HCT116 (cell line): ENCODE data around the gene XYLT2.

ENCODE experiments used
- CTCF ChIP-seq, 3 experiments: fragments of 200-600 bp in 1 of 3; sonication (generic) in 1 of 3; IDR thresholded peaks in 2 of 3; conservative IDR thresholded peaks in 1 of 3; 2 replicates each; pipeline ENCODE4 v1.5.1; 2012 to 2017; ENCODE audit warnings: low read depth in 2 of 3, low read length in 2 of 3, antibody characterized with exemption in 1 of 3, borderline replicate concordance in 1 of 3, control low read depth in 1 of 3, mild to moderate bottlenecking in 1 of 3, mixed read lengths in 1 of 3, mixed run types in 1 of 3, moderate library complexity in 1 of 3; ENCODE audit not compliant: insufficient read depth in 1 of 3
- ELF1 ChIP-seq: IDR thresholded peaks from 2 replicates; pipeline ENCODE4 v1.6.1; 2012; ENCODE audit warnings: low read depth, borderline replicate concordance
- EZH2 ChIP-seq: fragments of 200-600 bp; sonication (generic); IDR thresholded peaks from 2 replicates; pipeline ENCODE4 v1.6.1; 2017; ENCODE audit warnings: antibody characterized with exemption, mixed run types
- POLR2A ChIP-seq: IDR thresholded peaks from 2 replicates; pipeline ENCODE4 v1.7.0; 2011; ENCODE audit warnings: borderline replicate concordance; ENCODE audit not compliant: insufficient read depth, insufficient read length; ENCODE audit errors: extremely low read depth
- POLR2AphosphoS5 ChIP-seq: IDR thresholded peaks from 2 replicates; pipeline ENCODE4 v1.6.1; 2011; ENCODE audit warnings: mild to moderate bottlenecking, low read depth, low read length, moderate library complexity
- RAD21 ChIP-seq: IDR thresholded peaks from 2 replicates; pipeline ENCODE4 v1.6.1; 2012; ENCODE audit warnings: low read depth, mild to moderate bottlenecking
- SIN3A ChIP-seq: IDR thresholded peaks from 2 replicates; pipeline ENCODE4 v1.6.1; 2012; ENCODE audit warnings: low read depth
- SRF ChIP-seq: IDR thresholded peaks from 2 replicates; pipeline ENCODE4 v1.6.1; 2012; ENCODE audit warnings: low read depth
- TCF7L2 ChIP-seq: IDR thresholded peaks from 2 replicates; pipeline ENCODE4 v1.7.0; 2011; ENCODE audit warnings: borderline replicate concordance, inconsistent platforms; ENCODE audit not compliant: insufficient read depth, insufficient read length; ENCODE audit errors: extremely low read depth
- YY1 ChIP-seq: IDR thresholded peaks from 2 replicates; pipeline ENCODE4 v1.6.1; 2011; ENCODE audit warnings: low read length, low read depth, moderate library complexity, mild to moderate bottlenecking; ENCODE audit not compliant: insufficient replicate concordance; ENCODE audit errors: extremely low read depth

- no peak; the same call in 1 of the 2 replicates for TF ChIP-seq POLR2AphosphoS5
- TF ChIP-seq CTCF (IDR thresholded peaks at IDR 0.05 in 2 of 3, conservative IDR thresholded peaks at IDR 0.05 in 1 of 3; ENCODE audit: borderline replicate concordance in 1 of 3, insufficient read depth in 1 of 3, low read depth in 2 of 3, low read length in 2 of 3), result no peak
- no peak for TF ChIP-seq RAD21
- TF ChIP-seq YY1, result no peak
- TF ChIP-seq SRF, result no peak
- TF ChIP-seq TCF7L2, result no peak
- no peak for TF ChIP-seq EZH2
- TF ChIP-seq ELF1, result no peak
- TF ChIP-seq POLR2A, result no peak
- TF ChIP-seq SIN3A, result no peak
These were observed 18.1 kb downstream of the XYLT2 start for GRCh38 chr17:50364061-50364458.
